HepG2 (cell line): ENCODE data around the gene VPS13D. TPM values are rescaled to one million over a fixed set of nuclear protein-coding genes. Genes with fewer than 3 reads are reported as not detected.

Experiments used
- ATAC-seq: fragments of 200-7000 bp; cut with Tn5 transposase; 3 replicates; pipeline ENCODE4 v1.9.1; 2020; ENCODE audit warnings: mild to moderate bottlenecking, moderate library complexity
- BruUV-seq: library from RNA; stranded (reverse); fragments of 400-500 nt; replicated peaks from 2 replicates; lab custom pipeline; 2021; lab: Mats Ljungman, UMichigan
- CTCF ChIA-PET: fragments of 300-600 bp; formaldehyde crosslinking; extraction: SDS; loops from one replicate; lab custom pipeline; 2021; ENCODE audit warnings: low total read pairs, inconsistent platforms, low intra/inter-chr PET ratio; lab: Yijun Ruan, JAX
- POLR2A ChIA-PET: fragments of 350-600 bp; sonication (Branson Sonifier 250); formaldehyde crosslinking; loops from one replicate; lab custom pipeline; 2020; ENCODE audit warnings: antibody characterized with exemption, inconsistent platforms; lab: Yijun Ruan, JAX
- DNase-seq: peaks from one replicate; pipeline ENCODE4 v3.0.0-alpha.2; 2015; ENCODE audit warnings: low spot score
- FAIRE-seq: peaks from 3 replicates; lab custom pipeline; 2011; peaks lifted over from hg19 to GRCh38; lab: Jason Lieb, UNC
- H2AFZ ChIP-seq: one replicate; pipeline ENCODE4 v1.6.1; 2011; ENCODE audit warnings: low read length, inconsistent platforms
- H3K27ac ChIP-seq: fragments of 300-600 bp; 3 replicates; pipeline ENCODE4 v1.8.0; 2011; ENCODE audit warnings: mixed run types, mild to moderate bottlenecking, mixed read lengths, low read length, inconsistent platforms; ENCODE audit not compliant: insufficient read depth; ENCODE audit errors: extremely low read length
- H3K27me3 ChIP-seq, 2 experiments: fragments of 200-600 bp in 1 of 2; 2 replicates in 1 of 2; 3 replicates in 1 of 2; pipeline versions ENCODE4 v1.6.0 to v1.8.0; 2011; ENCODE audit warnings: low read length in 2 of 2, mild to moderate bottlenecking in 2 of 2, moderate library complexity in 2 of 2, inconsistent platforms in 1 of 2; ENCODE audit not compliant: insufficient read depth in 2 of 2, control insufficient read depth in 1 of 2
- H3K36me3 ChIP-seq, 2 experiments: fragments of 200-600 bp in 1 of 2; replicated peaks in 1 of 2; 2 replicates in 1 of 2; 3 replicates in 1 of 2; pipeline versions ENCODE4 v1.5.1 to v1.8.0; 2011; ENCODE audit warnings: low read length in 2 of 2, inconsistent platforms in 1 of 2; ENCODE audit not compliant: insufficient read depth in 2 of 2, control insufficient read depth in 1 of 2
- H3K4me1 ChIP-seq: 2 replicates; pipeline ENCODE4 v1.5.1; 2012; ENCODE audit warnings: low read length, inconsistent platforms; ENCODE audit not compliant: insufficient read depth
- H3K4me2 ChIP-seq: 2 replicates; pipeline ENCODE4 v1.6.0; 2011; ENCODE audit warnings: low read depth, low read length, inconsistent platforms
- H3K4me3 ChIP-seq, 3 experiments: fragments of 200-600 bp in 1 of 3; sonication (generic), shearing (Covaris generic) in 1 of 3; replicated peaks in 1 of 3; 2 replicates each; pipeline ENCODE4 v1.5.1; 2011 to 2016; ENCODE audit warnings: low read length in 3 of 3, inconsistent platforms in 2 of 3, low read depth in 2 of 3, mild to moderate bottlenecking in 2 of 3, control low read depth in 1 of 3, mixed read lengths in 1 of 3; ENCODE audit not compliant: insufficient read depth in 1 of 3
- H3K79me2 ChIP-seq: one replicate; pipeline ENCODE4 v1.6.1; 2011; ENCODE audit warnings: low read length, inconsistent platforms; ENCODE audit not compliant: insufficient read depth
- H3K9ac ChIP-seq: 2 replicates; pipeline ENCODE4 v1.6.0; 2011; ENCODE audit warnings: mild to moderate bottlenecking, low read depth, low read length, inconsistent platforms; ENCODE audit not compliant: insufficient read depth
- H3K9me3 ChIP-seq: 2 replicates; pipeline ENCODE4 v1.5.1; 2012; ENCODE audit warnings: mild to moderate bottlenecking, low read length
- H4K20me1 ChIP-seq: 2 replicates; pipeline ENCODE4 v1.6.0; 2011; ENCODE audit warnings: inconsistent platforms, mild to moderate bottlenecking, low read length, moderate library complexity; ENCODE audit not compliant: insufficient read depth
- ARNTL ChIP-seq: sonication (generic); formaldehyde crosslinking; IDR thresholded peaks from 2 replicates; pipeline ENCODE4 v1.4.0; 2020; ENCODE audit warnings: mild to moderate bottlenecking, missing genetic modification reagents
- CTCF ChIP-seq: sonication (generic); formaldehyde crosslinking; IDR thresholded peaks from 2 replicates; pipeline ENCODE4 v1.5.0; 2020; ENCODE audit warnings: mild to moderate bottlenecking, missing genetic modification reagents, moderate library complexity
- IKZF1 ChIP-seq: fragments of 450-650 bp; IDR thresholded peaks from 2 replicates; pipeline ENCODE4 v1.7.1; 2016
- RAD21 ChIP-seq: fragments of 450-650 bp; formaldehyde crosslinking; IDR thresholded peaks from 2 replicates; pipeline ENCODE4 v1.5.0; 2020; ENCODE audit warnings: mild to moderate bottlenecking
- SMC3 ChIP-seq: IDR thresholded peaks from 2 replicates; pipeline ENCODE4 v1.6.1; 2011; ENCODE audit warnings: low read length, improper control_type of control experiment
- SRF ChIP-seq: IDR thresholded peaks from 2 replicates; pipeline ENCODE4 v1.6.1; 2011; ENCODE audit warnings: mild to moderate bottlenecking, low read depth, low read length, moderate library complexity
- STAG1 ChIP-seq: sonication (generic); formaldehyde crosslinking; IDR thresholded peaks from 2 replicates; pipeline ENCODE4 v1.4.0; 2020; ENCODE audit warnings: missing genetic modification reagents
- TCF7 ChIP-seq: sonication (generic); IDR thresholded peaks from 2 replicates; pipeline ENCODE4 v1.6.1; 2016; ENCODE audit warnings: antibody characterized with exemption, low read depth
- XRCC5 ChIP-seq: fragments of 200-400 bp; formaldehyde crosslinking; optimal IDR thresholded peaks from 2 replicates; pipeline ENCODE3; 2017; ENCODE audit warnings: mild to moderate bottlenecking, low read length
- YEATS2 ChIP-seq: sonication (generic); formaldehyde crosslinking; IDR thresholded peaks from 2 replicates; pipeline ENCODE4 v1.4.0; 2020; ENCODE audit warnings: missing genetic modification reagents, borderline replicate concordance
- ZNF12 ChIP-seq: sonication (generic); formaldehyde crosslinking; IDR thresholded peaks from 2 replicates; pipeline ENCODE4 v1.5.0; 2020; ENCODE audit warnings: missing genetic modification reagents
- ZNF30 ChIP-seq: sonication (generic); formaldehyde crosslinking; IDR thresholded peaks from 2 replicates; pipeline ENCODE4 v1.5.0; 2020; ENCODE audit warnings: mild to moderate bottlenecking, missing genetic modification reagents
- ZNF34 ChIP-seq: sonication (generic); formaldehyde crosslinking; IDR thresholded peaks from 2 replicates; pipeline ENCODE4 v1.4.0; 2020; ENCODE audit warnings: mild to moderate bottlenecking, missing genetic modification reagents, borderline replicate concordance
- ZNF496 ChIP-seq: sonication (generic); formaldehyde crosslinking; IDR thresholded peaks from 2 replicates; pipeline ENCODE4 v1.8.1; 2023; ENCODE audit warnings: mild to moderate bottlenecking, moderate library complexity, missing genetic modification reagents; ENCODE audit not compliant: insufficient replicate concordance
- ZNF7 ChIP-seq: IDR thresholded peaks from 2 replicates; pipeline ENCODE4 v1.6.1; 2016; ENCODE audit warnings: missing biosample characterization, missing genetic modification reagents
- WGBS: methylation state at CpG from one replicate; pipeline ENCODE4 v1.1.6; 2017; ENCODE audit warnings: low lambda C conversion rate; 5-methylcytosine and 5-hydroxymethylcytosine counted together
- in situ Hi-C: cut with HindIII; loops from 2 replicates; pipeline ENCODE4 v1.10.0; 2017; ENCODE audit warnings: low pct_unique_long_range_greater_than_20kb; ENCODE audit not compliant: extremely low pct_ligation_motif_present
- intact Hi-C: fragments of 100-400 bp; cut with micrococcal nuclease; formaldehyde crosslinking; loops from one replicate; pipeline ENCODE4 v1.10.0; 2022; ENCODE audit not compliant: unreplicated experiment
- polyA plus RNA-seq, 8 experiments: library from polyadenylated mRNA; depleted of rRNA in 3 of 8; stranded (reverse) in 7 of 8; unstranded in 1 of 8; fragments of >200 nt; fragmentation: Illumina TruSeq in 4 of 8; extraction: Trizol in 4 of 8; gene quantifications; 2 replicates each; pipeline versions ENCODE4 v1.2.1 to v1.2.3, GENCODE V29; 2011 to 2016; ENCODE audit warnings: low read depth in 4 of 8, missing spikeins in 1 of 8, mixed read lengths in 1 of 8; ENCODE audit not compliant: insufficient read depth in 1 of 8
- total RNA-seq, 5 experiments: library from RNA; depleted of rRNA; stranded (reverse); fragments of >200 nt; fragmentation: Illumina TruSeq; extraction: Trizol; gene quantifications; 2 replicates each; pipeline ENCODE4 v1.2.3, GENCODE V29; 2016; ENCODE audit warnings: low read depth in 1 of 5

VPS13D gene
- total and polyA plus RNA-seq, 2 of the 13 experiments (the other 11 are each of a cell fraction or from before 2014, with no cell fraction given), result 8.6 to 13.9 TPM

DNA sequence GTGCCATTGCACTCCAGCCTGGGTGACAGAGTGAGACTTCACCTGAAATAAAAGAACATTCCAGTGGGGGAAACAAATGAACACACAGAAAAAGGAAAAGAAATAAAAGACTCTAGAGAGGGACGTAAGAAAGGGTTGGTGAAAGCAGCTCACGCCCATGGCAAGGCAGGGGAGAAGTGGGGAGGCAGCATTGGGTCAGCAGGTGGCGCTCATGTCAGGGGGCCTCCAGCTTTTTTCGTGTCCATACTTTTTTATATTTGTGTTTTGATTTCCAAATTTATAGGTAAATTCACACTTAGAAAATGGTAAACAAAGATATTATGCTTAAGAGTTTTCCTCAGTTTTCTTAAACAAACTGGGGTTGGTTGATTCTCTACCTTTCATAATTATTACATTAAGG is 45.5 kb downstream of the VPS13D start:
- DNase-seq (peak; percentile 6), FAIRE-seq (no peak), ATAC-seq (no peak)
- ChIA-PET CTCF (interaction anchor here (1.1 to 3.3 kb wide), 3 partner anchors 46 to 384 kb away, joined by 6 to 19 read pairs (median 7); partner anchors contain the start of gene VPS13D), POLR2A (interaction anchor here (1.4 kb wide), 1 partner anchor 341 kb away, joined by 3 read pairs; no protein-coding TSS in a partner anchor)
- Histone ChIP-seq H3K4me3 (no peak overlapping the region), H4K20me1 (no peaks in the 10 kb centered on the region), H2AFZ (no peak overlapping the region), H3K9me3 (no peaks in the 10 kb centered on the region), H3K27me3 (no peaks in the 10 kb centered on the region), H3K4me1 (no peaks in the 10 kb centered on the region), H3K27ac (no peak overlapping the region), H3K9ac (no peak overlapping the region), H3K36me3 (peaks cover 7 to 32% of the 10 kb centered on the region in 2 experiments), H3K4me2 (no peak overlapping the region), H3K79me2 (no peaks in the 10 kb centered on the region)
- peak; percentile 70 for TF ChIP-seq STAG1 (CRISPR knock-in tag)
- TF ChIP-seq ZNF30 (CRISPR knock-in tag), result no peak
- no peak for TF ChIP-seq ZNF12 (CRISPR knock-in tag)
- no peak for TF ChIP-seq TCF7
- TF ChIP-seq XRCC5, result peak; percentile 50
- TF ChIP-seq IKZF1, result no peak
- no peak for TF ChIP-seq ZNF496 (CRISPR knock-in tag)
- TF ChIP-seq SRF, result no peak
- TF ChIP-seq SMC3, result peak; percentile 44; the same call in 1 of the 2 replicates
- no peak for TF ChIP-seq ZNF7 (CRISPR knock-in tag)
- peak; percentile 69 for TF ChIP-seq CTCF (CRISPR knock-in tag)
- no peak for TF ChIP-seq ZNF34 (CRISPR knock-in tag)
- TF ChIP-seq ARNTL, result no peak
- no peak for TF ChIP-seq YEATS2 (CRISPR knock-in tag)
- peak; percentile 36; the same call in 1 of the 2 replicates for TF ChIP-seq RAD21 (CRISPR knock-in tag)
- in situ Hi-C loops (loop anchor here (10.0 kb wide), 2 partner anchors 379 to 499 kb away; partner anchors contain the start of gene PRAMEF12), intact Hi-C loops (no loop called here)
- BruUV-seq, result no TSS peak
- 77% methylated on average over 4 of the region's 4 CpGs for WGBS
